Mucosa of rectum (tissue), 2 donors: ENCODE measurements around the gene SH3BGRL3.
"Not testable (repeated sequence)": the region's sequence is repeated elsewhere in the genome, so short reads cannot be mapped to it uniquely, and the experiment has no call there.

ENCODE experiments used
- H3K27ac ChIP-seq, 2 donors: one replicate each; pipeline ENCODE4 v1.7.0; 2013; ENCODE audit warnings: inconsistent platforms in 2 of 2, low read depth in 2 of 2, low read length in 2 of 2
- H3K27me3 ChIP-seq, 2 donors: one replicate each; pipeline ENCODE4 v1.7.0; 2013; ENCODE audit warnings: low read length in 2 of 2; ENCODE audit not compliant: control insufficient read depth in 2 of 2, insufficient read depth in 2 of 2
- H3K36me3 ChIP-seq, 2 donors: one replicate each; pipeline ENCODE4 v1.7.0; 2013; ENCODE audit warnings: low read length in 2 of 2; ENCODE audit not compliant: control insufficient read depth in 2 of 2, insufficient read depth in 2 of 2
- H3K4me1 ChIP-seq, 2 donors: one replicate each; pipeline ENCODE4 v1.7.0; 2013; ENCODE audit warnings: low read length in 2 of 2, mild to moderate bottlenecking in 1 of 2; ENCODE audit not compliant: control insufficient read depth in 2 of 2, insufficient read depth in 2 of 2
- H3K4me3 ChIP-seq, 2 donors: one replicate each; pipeline ENCODE4 v1.7.0; 2013; ENCODE audit warnings: low read length in 2 of 2
- H3K9ac ChIP-seq, 2 donors: one replicate each; pipeline ENCODE4 v1.7.0; 2013; ENCODE audit warnings: low read length in 2 of 2, low read depth in 1 of 2, mild to moderate bottlenecking in 1 of 2
- H3K9me3 ChIP-seq, 2 donors: one replicate each; pipeline ENCODE4 v1.7.0; 2013; ENCODE audit warnings: low read length in 2 of 2; ENCODE audit not compliant: control insufficient read depth in 2 of 2
- donor health status: healthy.
- donor health status: Normal muscosa, but diverticular disease.

Gene SH3BGRL3

DNA sequence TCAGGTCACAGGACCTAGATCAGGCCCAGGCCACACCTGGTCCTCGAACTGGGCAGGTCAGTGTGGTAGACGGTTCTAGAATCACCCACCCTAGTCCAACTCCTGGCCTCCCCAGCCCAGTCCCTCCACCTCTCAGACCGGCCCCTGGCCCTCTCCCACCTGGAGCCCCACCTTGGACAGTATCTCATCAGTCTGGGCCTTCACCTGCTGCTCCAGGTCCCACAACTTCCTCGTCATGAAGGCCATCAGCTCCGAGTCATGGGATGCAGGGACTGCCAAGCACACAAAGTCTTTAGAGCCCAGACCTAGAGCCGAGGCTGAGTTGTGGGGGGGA, 17.9 kb downstream of the SH3BGRL3 start:
- Histone ChIP-seq H3K4me3 (no peak overlapping the region), H3K4me1 (peaks cover 0 to 2% of the 10 kb centered on the region in 2 donors), H3K36me3 (no peaks in the 10 kb centered on the region), H3K27me3 (no peaks in the 10 kb centered on the region), H3K27ac (no peak overlapping the region), H3K9me3 (no peaks in the 10 kb centered on the region), H3K9ac (no peak overlapping the region)

GRCh38 chr1:26300578-26301275, 20.8 kb downstream of the SH3BGRL3 start:
- Histone ChIP-seq H3K4me3 (no peak overlapping the region), H3K27ac (no peak overlapping the region), H3K36me3 (no peaks in the 10 kb centered on the region), H3K27me3 (no peaks in the 10 kb centered on the region), H3K4me1 (peaks cover 2 to 3% of the 10 kb centered on the region in 2 donors), H3K9ac (no peak overlapping the region), H3K9me3 (no peaks in the 10 kb centered on the region)

- Histone ChIP-seq H3K4me1 (peaks cover 12% of the 10 kb centered on the region in 2 donors), H3K4me3 (no peak overlapping the region), H3K9me3 (no peaks in the 10 kb centered on the region), H3K36me3 (no peaks in the 10 kb centered on the region), H3K9ac (no peak overlapping the region), H3K27me3 (no peaks in the 10 kb centered on the region), H3K27ac (no peak overlapping the region)
These were observed 23.0 kb downstream of the SH3BGRL3 start for GRCh38 chr1:26302733-26303405.

- H3K27ac ChIP-seq, result peak overlapping the region in 1 of 2 donors; percentile 32
- H3K36me3 ChIP-seq, result no peaks in the 10 kb centered on the region
- H3K27me3 ChIP-seq, result no peaks in the 10 kb centered on the region
- no peaks in the 10 kb centered on the region for H3K9me3 ChIP-seq
- peak overlapping the region; percentile 83 to 90 for H3K4me3 ChIP-seq
- H3K9ac ChIP-seq, result peak overlapping the region; percentile 74 to 75
- peaks cover 10 to 12% of the 10 kb centered on the region in 2 donors for H3K4me1 ChIP-seq
These were observed 25.9 kb downstream of the SH3BGRL3 start for GRCh38 chr1:26305667-26306289.

DNA sequence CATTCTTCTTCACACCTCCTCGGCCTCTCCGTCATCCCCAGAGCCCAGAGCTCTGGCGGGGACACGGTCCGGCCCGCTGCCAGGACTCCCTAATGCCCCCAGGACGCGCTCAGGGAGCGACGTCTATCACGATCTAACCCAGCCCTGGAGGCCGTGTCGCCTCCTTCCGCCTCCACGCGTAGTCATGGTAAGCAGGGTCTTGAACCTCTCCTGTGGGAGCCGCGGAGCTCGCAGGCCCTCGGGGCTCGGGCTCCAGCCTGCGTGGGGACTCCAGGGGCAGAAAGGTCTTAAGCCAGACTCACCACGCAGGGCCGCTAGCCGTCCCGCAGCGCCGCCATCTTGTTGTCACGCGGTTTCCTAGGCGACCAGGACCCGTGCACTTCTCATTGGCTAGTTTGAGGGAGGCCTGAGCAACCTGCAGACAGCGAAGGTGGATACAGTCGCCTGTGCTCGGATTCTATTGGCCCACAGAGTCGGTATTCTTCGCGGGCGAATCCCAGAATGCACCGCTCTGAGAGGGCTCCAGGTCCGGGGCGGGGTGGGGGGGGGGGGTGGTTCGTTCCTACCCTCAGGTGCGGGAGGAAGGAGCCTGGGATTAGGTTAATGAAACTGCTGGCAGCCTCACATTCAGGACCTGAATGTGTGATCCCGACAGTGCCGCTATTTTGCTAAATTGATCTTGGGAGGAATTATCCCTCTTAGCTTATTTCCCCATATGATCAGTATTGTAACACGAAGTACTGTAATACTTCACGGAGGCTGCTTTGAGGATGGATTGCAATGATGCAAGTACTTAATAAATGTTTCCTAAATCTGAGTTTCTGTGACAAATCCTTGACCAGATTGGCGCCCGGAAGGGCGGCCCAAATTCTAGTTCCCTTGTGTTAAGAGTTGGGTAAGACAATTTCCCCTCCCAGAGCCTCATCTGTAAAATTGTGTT, 26.7 kb downstream of the SH3BGRL3 start, which contains the start of gene UBXN11:
UBXN11 (minus strand) TSS at position 347 of the 940 bp plus-strand sequence. CDS start 3,753 bp downstream, outside the sequence.
- peak within 1 kb of the TSS; percentile 74 to 75 for H3K9ac ChIP-seq
- no peaks in the 10 kb centered on the region for H3K9me3 ChIP-seq
- H3K36me3 ChIP-seq, result no peaks in the 10 kb centered on the region
- no peaks in the 10 kb centered on the region for H3K27me3 ChIP-seq
- peak within 1 kb of the TSS in 1 of 2 donors; percentile 43 for H3K27ac ChIP-seq
- peaks cover 10 to 12% of the 10 kb centered on the region in 2 donors for H3K4me1 ChIP-seq
- H3K4me3 ChIP-seq, result peak within 1 kb of the TSS; percentile 83 to 90

DNA sequence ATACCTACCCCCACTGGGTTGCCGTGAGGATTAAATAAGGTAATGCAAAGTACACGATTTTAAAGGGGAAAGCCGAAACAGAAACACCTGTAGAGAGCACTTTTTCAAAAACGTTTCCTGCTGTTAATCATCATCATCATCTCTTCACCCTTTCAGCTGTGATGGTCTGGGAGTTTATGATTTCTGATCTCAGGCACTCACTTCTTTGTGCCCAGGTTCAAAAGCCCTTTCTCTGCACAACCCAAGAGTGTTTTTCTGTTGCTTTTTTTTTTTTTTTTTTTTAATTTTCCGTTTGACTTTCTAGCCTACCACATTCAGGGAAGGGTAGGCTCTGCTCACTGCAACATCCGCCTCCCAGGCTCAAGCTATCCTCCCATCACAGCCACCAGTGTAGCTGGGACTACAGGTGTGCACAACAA, 27.5 kb downstream of the SH3BGRL3 start:
- Histone ChIP-seq H3K9ac (peak overlapping the region; percentile 48 to 51), H3K9me3 (no peaks in the 10 kb centered on the region), H3K4me1 (peaks cover 10 to 12% of the 10 kb centered on the region in 2 donors), H3K27ac (peak overlapping the region in 1 of 2 donors; percentile 43), H3K36me3 (no peaks in the 10 kb centered on the region), H3K4me3 (peak overlapping the region; percentile 83 to 90), H3K27me3 (no peaks in the 10 kb centered on the region)

GRCh38 chr1:26307966-26308899, 28.3 kb downstream of the SH3BGRL3 start:
- not testable (repeated sequence) for H3K9ac ChIP-seq, H3K4me3 ChIP-seq, H3K27ac ChIP-seq, H3K27me3 ChIP-seq, H3K9me3 ChIP-seq, H3K36me3 ChIP-seq
- H3K4me1 ChIP-seq, result peaks cover 10 to 12% of the 10 kb centered on the region in 2 donors

DNA sequence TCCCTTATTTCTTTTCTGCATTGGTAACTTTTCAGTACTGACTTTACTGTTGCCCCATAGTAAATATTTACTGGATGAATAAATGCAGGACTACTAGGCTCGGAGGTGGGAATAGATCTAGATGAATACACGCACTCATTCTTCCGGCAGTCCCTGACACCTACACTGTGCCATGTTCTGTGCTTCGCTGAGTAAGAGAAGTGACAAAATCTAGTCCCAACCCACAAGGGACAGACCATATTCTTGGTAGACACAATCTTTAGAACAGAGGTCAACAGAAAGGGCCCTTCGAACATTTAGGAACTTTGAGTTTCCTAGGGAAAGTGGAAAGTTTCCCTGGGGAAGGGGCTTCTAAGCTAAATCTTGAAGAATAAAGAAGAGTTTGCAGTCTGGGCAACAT, 34.6 kb downstream of the SH3BGRL3 start:
- Histone ChIP-seq H3K36me3 (no peaks in the 10 kb centered on the region), H3K9me3 (no peaks in the 10 kb centered on the region), H3K9ac (no peak overlapping the region), H3K27me3 (no peaks in the 10 kb centered on the region), H3K4me3 (no peak overlapping the region), H3K27ac (no peak overlapping the region), H3K4me1 (peaks cover 9 to 11% of the 10 kb centered on the region in 2 donors)
